GM10248 (cell line): Measurements from ENCODE around the gene CEP78.

Experiments
- CTCF ChIA-PET: fragments of 300-600 bp; sonication (Branson Sonifier 250); formaldehyde crosslinking; extraction: SDS; loops from one replicate; lab custom pipeline; 2021; ENCODE audit warnings: antibody characterized with exemption; lab: Yijun Ruan, JAX
- POLR2A ChIA-PET: fragments of 350-650 bp; sonication (Branson Sonifier 250); formaldehyde crosslinking; extraction: SDS; loops from one replicate; lab custom pipeline; 2020; ENCODE audit warnings: antibody characterized with exemption; lab: Yijun Ruan, JAX
- DNase-seq: peaks from one replicate; pipeline ENCODE4 v3.0.0; 2012; ENCODE audit errors: extremely low spot score
- TF ChIP-seq, protein P1 (sequence below): IDR thresholded peaks from 2 replicates; pipeline ENCODE4 v1.5.1; 2012; ENCODE audit warnings: mild to moderate bottlenecking, low read depth; ENCODE audit errors: extremely low read depth, missing control alignments, control extremely low read depth

Gene CEP78

GRCh38 chr9:78325343-78325742 is 89.5 kb downstream of the CEP78 start:
- CTCF ChIA-PET, result interaction anchor here (1.6 to 1.7 kb wide), 2 partner anchors 11 to 32 kb away, joined by 4 read pairs; no protein-coding TSS in a partner anchor
- TF ChIP-seq, protein P1, sequence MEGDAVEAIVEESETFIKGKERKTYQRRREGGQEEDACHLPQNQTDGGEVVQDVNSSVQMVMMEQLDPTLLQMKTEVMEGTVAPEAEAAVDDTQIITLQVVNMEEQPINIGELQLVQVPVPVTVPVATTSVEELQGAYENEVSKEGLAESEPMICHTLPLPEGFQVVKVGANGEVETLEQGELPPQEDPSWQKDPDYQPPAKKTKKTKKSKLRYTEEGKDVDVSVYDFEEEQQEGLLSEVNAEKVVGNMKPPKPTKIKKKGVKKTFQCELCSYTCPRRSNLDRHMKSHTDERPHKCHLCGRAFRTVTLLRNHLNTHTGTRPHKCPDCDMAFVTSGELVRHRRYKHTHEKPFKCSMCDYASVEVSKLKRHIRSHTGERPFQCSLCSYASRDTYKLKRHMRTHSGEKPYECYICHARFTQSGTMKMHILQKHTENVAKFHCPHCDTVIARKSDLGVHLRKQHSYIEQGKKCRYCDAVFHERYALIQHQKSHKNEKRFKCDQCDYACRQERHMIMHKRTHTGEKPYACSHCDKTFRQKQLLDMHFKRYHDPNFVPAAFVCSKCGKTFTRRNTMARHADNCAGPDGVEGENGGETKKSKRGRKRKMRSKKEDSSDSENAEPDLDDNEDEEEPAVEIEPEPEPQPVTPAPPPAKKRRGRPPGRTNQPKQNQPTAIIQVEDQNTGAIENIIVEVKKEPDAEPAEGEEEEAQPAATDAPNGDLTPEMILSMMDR, result no peak
- DNase-seq, result no peak
- POLR2A ChIA-PET, result no interaction called here

DNA sequence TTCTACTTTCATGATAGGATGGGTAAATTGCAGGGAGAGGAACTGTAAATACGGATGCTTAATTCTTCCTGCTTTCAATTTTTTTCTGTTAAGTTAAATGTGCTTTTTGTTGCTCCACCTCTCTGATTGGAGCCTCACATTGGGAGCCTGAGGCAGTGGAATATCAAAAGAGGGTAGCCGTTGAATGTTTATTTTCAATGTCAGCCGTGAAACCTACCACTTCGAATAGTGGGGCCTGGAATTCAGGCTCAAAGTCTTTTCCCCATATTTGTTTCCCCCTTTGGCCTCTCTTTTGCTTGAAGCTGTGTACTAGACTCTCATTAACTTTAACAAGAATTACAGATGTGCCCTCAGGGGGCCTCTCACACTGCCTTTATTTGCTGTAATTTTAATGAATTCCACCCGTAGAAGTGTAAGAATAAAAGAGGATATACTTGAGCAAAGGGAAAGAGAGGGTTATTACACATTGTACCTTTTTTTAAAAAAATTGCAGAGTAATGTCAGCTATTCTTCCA is 90.0 kb downstream of the CEP78 start:
- TF ChIP-seq, protein P1, result no peak
- ChIA-PET CTCF (interaction anchor here (1.7 kb wide), 1 partner anchor 32 kb away, joined by 4 read pairs; no protein-coding TSS in a partner anchor), POLR2A (no interaction called here)
- no peak for DNase-seq

- TF ChIP-seq, protein P1, result no peak
- no peak for DNase-seq
- POLR2A ChIA-PET, result no interaction called here
- CTCF ChIA-PET, result no interaction called here
Measured at GRCh38 chr9:78326564-78326963, 90.7 kb downstream of the CEP78 start.
